Endothelial cell of umbilical vein (primary cell): ENCODE results near the gene B4GALT7. TPM values are rescaled to one million over a fixed set of nuclear protein-coding genes. Genes with fewer than 3 reads are reported as not detected.

Source experiments
- BruUV-seq: library from RNA; stranded (reverse); fragments of 400-500 nt; replicated peaks from 2 replicates; lab custom pipeline; 2021; lab: Mats Ljungman, UMichigan
- CTCF ChIA-PET: fragments of 300-600, 350-600 bp; sonication (Branson Sonifier 250); formaldehyde crosslinking; loops from one replicate; lab custom pipeline; 2021; ENCODE audit warnings: antibody characterized with exemption, inconsistent platforms; lab: Charles Lee
- POLR2A ChIA-PET: fragments of 300-600, 350-600 bp; sonication (Branson Sonifier 250); formaldehyde crosslinking; loops from one replicate; lab custom pipeline; 2021; ENCODE audit warnings: antibody characterized with exemption, inconsistent platforms; lab: Charles Lee
- DNase-seq: peaks from one replicate; pipeline ENCODE4 v3.0.0-alpha.2; 2011; ENCODE audit warnings: low read depth, low spot score
- FAIRE-seq: peaks from 2 replicates; lab custom pipeline; 2011; peaks lifted over from hg19 to GRCh38; lab: Jason Lieb, UNC
- H2AFZ ChIP-seq: 2 replicates; pipeline ENCODE4 v1.6.0; 2012; ENCODE audit warnings: low read depth, low read length, control low read depth, inconsistent platforms
- H3K27ac ChIP-seq: 2 replicates; pipeline ENCODE4 v1.5.1; 2011; ENCODE audit warnings: low read depth, mild to moderate bottlenecking, control low read depth, low read length, moderate library complexity; ENCODE audit not compliant: insufficient read depth
- H3K27me3 ChIP-seq, 2 experiments: 2 replicates each; pipeline versions ENCODE4 v1.6.0 to v1.6.1; 2011; ENCODE audit warnings: low read length in 2 of 2, mixed read lengths in 1 of 2; ENCODE audit not compliant: control insufficient read depth in 2 of 2, insufficient read depth in 2 of 2
- H3K36me3 ChIP-seq, 2 experiments: 2 replicates in 1 of 2; 3 replicates in 1 of 2; pipeline ENCODE4 v1.5.1; 2011; ENCODE audit warnings: low read length in 2 of 2, mild to moderate bottlenecking in 1 of 2, moderate library complexity in 1 of 2; ENCODE audit not compliant: control insufficient read depth in 2 of 2, insufficient read depth in 2 of 2; ENCODE audit errors: extremely low read depth in 1 of 2
- H3K4me1 ChIP-seq: 3 replicates; pipeline ENCODE4 v1.5.1; 2011; ENCODE audit warnings: mild to moderate bottlenecking, low read length; ENCODE audit not compliant: control insufficient read depth, insufficient read depth; ENCODE audit errors: extremely low read depth
- H3K4me2 ChIP-seq: 2 replicates; pipeline ENCODE4 v1.6.1; 2011; ENCODE audit warnings: low read length, control low read depth, mixed read lengths; ENCODE audit not compliant: insufficient read depth
- H3K4me3 ChIP-seq, 3 experiments: fragments of 200-600 bp in 1 of 3; sonication (generic), shearing (Covaris generic) in 1 of 3; replicated peaks in 1 of 3; 2 replicates each; pipeline ENCODE4 v1.5.1; 2011 to 2016; ENCODE audit warnings: control low read depth in 3 of 3, low read length in 3 of 3, mild to moderate bottlenecking in 2 of 3, inconsistent platforms in 1 of 3, low read depth in 1 of 3, moderate library complexity in 1 of 3; ENCODE audit not compliant: insufficient read depth in 1 of 3
- H3K79me2 ChIP-seq: 2 replicates; pipeline ENCODE4 v1.6.0; 2012; ENCODE audit warnings: low read length, inconsistent platforms; ENCODE audit not compliant: control insufficient read depth, insufficient read depth
- H3K9ac ChIP-seq: replicated peaks from 2 replicates; pipeline ENCODE3; 2011; ENCODE audit warnings: low read length, control low read depth; ENCODE audit not compliant: insufficient read depth; ENCODE audit errors: extremely low read depth
- H3K9me1 ChIP-seq: replicated peaks from 3 replicates; pipeline ENCODE4 v1.6.0; 2011; ENCODE audit warnings: mild to moderate bottlenecking, low read length; ENCODE audit not compliant: control insufficient read depth, insufficient read depth; ENCODE audit errors: extremely low read depth
- H3K9me3 ChIP-seq: replicated peaks from 2 replicates; pipeline ENCODE4 v1.5.1; 2012; ENCODE audit warnings: low read length, inconsistent platforms; ENCODE audit not compliant: control insufficient read depth, insufficient read depth
- H4K20me1 ChIP-seq: replicated peaks from 2 replicates; pipeline ENCODE3; 2011; ENCODE audit warnings: mild to moderate bottlenecking, low read length; ENCODE audit not compliant: control insufficient read depth, insufficient read depth; ENCODE audit errors: extremely low read depth
- EZH2 ChIP-seq: IDR thresholded peaks from 2 replicates; pipeline ENCODE4 v1.6.1; 2012; ENCODE audit warnings: borderline replicate concordance, low read depth, mild to moderate bottlenecking, moderate library complexity, low read length, inconsistent platforms; ENCODE audit not compliant: severe bottlenecking
- FOS ChIP-seq: IDR thresholded peaks from 2 replicates; pipeline ENCODE4 v1.6.1; 2011; ENCODE audit warnings: mild to moderate bottlenecking, low read length, moderate library complexity, borderline replicate concordance; ENCODE audit not compliant: insufficient read depth
- GATA2 ChIP-seq: IDR thresholded peaks from 2 replicates; pipeline ENCODE4 v1.7.0; 2011; ENCODE audit warnings: low read depth, mild to moderate bottlenecking, moderate library complexity, mixed read lengths, low read length; ENCODE audit not compliant: insufficient read length, insufficient read depth
- JUN ChIP-seq: IDR thresholded peaks from 2 replicates; pipeline ENCODE4 v1.6.1; 2011; ENCODE audit warnings: borderline replicate concordance, low read depth; ENCODE audit not compliant: insufficient read length, insufficient read depth
- MYC ChIP-seq: IDR thresholded peaks from one replicate; pipeline ENCODE4 v1.6.1; 2011; ENCODE audit warnings: mild to moderate bottlenecking, low read depth, low read length
- POLR2A ChIP-seq: IDR thresholded peaks from 2 replicates; pipeline ENCODE4 v1.6.1; 2012; ENCODE audit warnings: low read depth, mild to moderate bottlenecking, control low read depth, low read length
- POLR2AphosphoS5 ChIP-seq: IDR thresholded peaks from 2 replicates; pipeline ENCODE4 v1.6.1; 2012; ENCODE audit warnings: low read depth, mild to moderate bottlenecking, control low read depth, low read length, moderate library complexity; ENCODE audit not compliant: insufficient read depth
- dilution Hi-C: fragments of 300-500 bp; cut with MboI; formaldehyde crosslinking; loops from one replicate; pipeline ENCODE4 v1.15.0; 2019; ENCODE audit warnings: low sequenced_read_pairs; ENCODE audit not compliant: extremely low pct_ligation_motif_present
- intact Hi-C: fragments of 100-400 bp; cut with micrococcal nuclease; formaldehyde crosslinking; loops from one replicate; pipeline ENCODE4 v1.10.0; 2022
- polyA plus RNA-seq, 4 experiments: library from polyadenylated mRNA; depleted of rRNA in 3 of 4; stranded (reverse) in 3 of 4; unstranded in 1 of 4; fragments of >200 nt; gene quantifications; 2 replicates each; pipeline versions ENCODE4 v1.2.1 to v1.2.3, GENCODE V29; 2011 to 2012; ENCODE audit warnings: missing spikeins in 1 of 4
- total RNA-seq: library from RNA; stranded (reverse); gene quantifications from 2 replicates; pipeline ENCODE4 v1.2.3, GENCODE V29; 2021
- TF ChIP-seq, protein P1 (sequence below), 2 donors: IDR thresholded peaks; 1 replicate in 1 of 2; 2 replicates in 1 of 2; pipeline ENCODE4 v1.5.1; 2011; ENCODE audit warnings: low read length in 2 of 2, mild to moderate bottlenecking in 2 of 2, moderate library complexity in 2 of 2, control low read depth in 1 of 2, inconsistent platforms in 1 of 2, low read depth in 1 of 2; ENCODE audit not compliant: insufficient read depth in 1 of 2; ENCODE audit errors: extremely low read depth in 1 of 2
- TF ChIP-seq, protein P2 (sequence below): IDR thresholded peaks from 2 replicates; pipeline ENCODE4 v1.6.1; 2011; ENCODE audit not compliant: insufficient read depth, insufficient read length

B4GALT7 gene
- total and polyA plus RNA-seq, 2 donors (not counting 3 experiments of a cell fraction or from before 2014, with no cell fraction given), result 35.1 to 78.9 TPM

DNA sequence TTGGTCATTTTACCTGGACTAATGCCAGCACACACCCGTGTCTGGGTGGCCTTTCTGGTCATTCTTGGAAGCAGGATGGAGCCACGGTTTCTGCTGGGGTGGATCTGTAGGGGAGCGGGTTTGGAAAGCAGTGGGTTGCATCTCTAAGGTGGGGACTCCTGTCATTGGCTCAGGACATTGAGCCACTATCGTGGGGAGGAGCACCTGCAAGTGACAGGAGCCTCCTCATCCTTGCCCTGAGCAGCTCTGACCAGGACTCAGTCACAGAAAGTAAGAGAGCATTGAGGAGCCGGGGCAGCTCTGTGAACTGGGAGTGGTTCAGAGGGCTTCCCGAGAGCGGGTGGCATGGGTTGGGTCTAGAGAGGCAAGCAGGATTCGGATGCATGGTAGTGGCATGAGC is 3.7 kb downstream of the B4GALT7 start:
- Histone ChIP-seq H3K4me3 (no peak overlapping the region), H3K36me3 (peaks cover 0 to 3% of the 10 kb centered on the region in 2 experiments), H3K4me2 (no peak overlapping the region), H3K27me3 (no peaks in the 10 kb centered on the region), H3K9me3 (no peaks in the 10 kb centered on the region), H3K79me2 (peaks cover 5% of the 10 kb centered on the region), H3K9me1 (no peaks in the 10 kb centered on the region), H3K27ac (no peak overlapping the region), H3K9ac (no peak overlapping the region), H4K20me1 (no peaks in the 10 kb centered on the region), H2AFZ (no peak overlapping the region), H3K4me1 (peaks cover 11% of the 10 kb centered on the region)
- intact Hi-C loops (no loop called here), dilution Hi-C loops (no loop called here)
- DNase-seq (no peak), FAIRE-seq (no peak)
- ChIA-PET POLR2A (no interaction called here), CTCF (no interaction called here)
- TF ChIP-seq POLR2AphosphoS5 (no peak), GATA2 (no peak), FOS (no peak), JUN (no peak), EZH2 (no peak), POLR2A (no peak), MYC (no peak)
- TF ChIP-seq, protein P1, sequence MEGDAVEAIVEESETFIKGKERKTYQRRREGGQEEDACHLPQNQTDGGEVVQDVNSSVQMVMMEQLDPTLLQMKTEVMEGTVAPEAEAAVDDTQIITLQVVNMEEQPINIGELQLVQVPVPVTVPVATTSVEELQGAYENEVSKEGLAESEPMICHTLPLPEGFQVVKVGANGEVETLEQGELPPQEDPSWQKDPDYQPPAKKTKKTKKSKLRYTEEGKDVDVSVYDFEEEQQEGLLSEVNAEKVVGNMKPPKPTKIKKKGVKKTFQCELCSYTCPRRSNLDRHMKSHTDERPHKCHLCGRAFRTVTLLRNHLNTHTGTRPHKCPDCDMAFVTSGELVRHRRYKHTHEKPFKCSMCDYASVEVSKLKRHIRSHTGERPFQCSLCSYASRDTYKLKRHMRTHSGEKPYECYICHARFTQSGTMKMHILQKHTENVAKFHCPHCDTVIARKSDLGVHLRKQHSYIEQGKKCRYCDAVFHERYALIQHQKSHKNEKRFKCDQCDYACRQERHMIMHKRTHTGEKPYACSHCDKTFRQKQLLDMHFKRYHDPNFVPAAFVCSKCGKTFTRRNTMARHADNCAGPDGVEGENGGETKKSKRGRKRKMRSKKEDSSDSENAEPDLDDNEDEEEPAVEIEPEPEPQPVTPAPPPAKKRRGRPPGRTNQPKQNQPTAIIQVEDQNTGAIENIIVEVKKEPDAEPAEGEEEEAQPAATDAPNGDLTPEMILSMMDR (IDR thresholded peaks at IDR 0.05; ENCODE audit: extremely low read depth in 1 of 2, insufficient read depth in 1 of 2, low read depth in 1 of 2, low read length in 2 of 2), result no peak
- TF ChIP-seq, protein P2, sequence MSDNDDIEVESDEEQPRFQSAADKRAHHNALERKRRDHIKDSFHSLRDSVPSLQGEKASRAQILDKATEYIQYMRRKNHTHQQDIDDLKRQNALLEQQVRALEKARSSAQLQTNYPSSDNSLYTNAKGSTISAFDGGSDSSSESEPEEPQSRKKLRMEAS, result no peak
- BruUV-seq, result no TSS peak
